Measurements from ENCODE around the gene PHETA1.
"Not testable (repeated sequence)": the region's sequence is repeated elsewhere in the genome, so short reads cannot be mapped to it uniquely, and the experiment has no call there.

The PHETA1 gene

GRCh38 chr12:111405859-111406473 lies 37.1 kb upstream of the PHETA1 start, which contains the start of gene SH2B3:
TSS of gene SH2B3 (plus strand) at chr12:111405923. CDS start at chr12:111418146, 12,223 bp downstream.
- H3K4me3 ChIP-seq (ENCODE audit: low read depth, low read length) = peak within 1 kb of the TSS; percentile 85

GRCh38 chr12:111405149-111405858 lies 36.4 kb upstream of the PHETA1 start:
- peak overlapping the region; percentile 85 for H3K4me3 ChIP-seq (ENCODE audit: low read depth, low read length)

- H3K4me3 ChIP-seq (ENCODE audit: low read depth, low read length) = peak overlapping the region; percentile 45
Observed at GRCh38 chr12:111404362-111405148, 35.7 kb upstream of the PHETA1 start.

GRCh38 chr12:111402490-111402824 lies 33.6 kb upstream of the PHETA1 start:
- not testable (repeated sequence) for H3K4me3 ChIP-seq (ENCODE audit: low read depth, low read length)

GRCh38 chr12:111401167-111401605 lies 32.3 kb upstream of the PHETA1 start:
- no peak overlapping the region for H3K4me3 ChIP-seq (ENCODE audit: low read depth, low read length)

GRCh38 chr12:111399741-111400404 lies 31.0 kb upstream of the PHETA1 start:
- H3K4me3 ChIP-seq (ENCODE audit: low read depth, low read length) = not testable (repeated sequence)

- no peak overlapping the region for H3K4me3 ChIP-seq (ENCODE audit: low read depth, low read length)
Observed at GRCh38 chr12:111398530-111398929, 29.6 kb upstream of the PHETA1 start.

GRCh38 chr12:111396726-111397445 lies 28.0 kb upstream of the PHETA1 start:
- no peak overlapping the region for H3K4me3 ChIP-seq (ENCODE audit: low read depth, low read length)

- H3K4me3 ChIP-seq (ENCODE audit: low read depth, low read length) = not testable (repeated sequence)
Observed at GRCh38 chr12:111396271-111396670, 27.4 kb upstream of the PHETA1 start.

GRCh38 chr12:111395336-111396187 lies 26.7 kb upstream of the PHETA1 start:
- H3K4me3 ChIP-seq (ENCODE audit: low read depth, low read length) = no peak overlapping the region

GRCh38 chr12:111394480-111394879 lies 25.6 kb upstream of the PHETA1 start:
- H3K4me3 ChIP-seq (ENCODE audit: low read depth, low read length) = no peak overlapping the region

- no peak overlapping the region for H3K4me3 ChIP-seq (ENCODE audit: low read depth, low read length)
Observed at GRCh38 chr12:111393700-111394300, 24.9 kb upstream of the PHETA1 start.

- H3K4me3 ChIP-seq (ENCODE audit: low read depth, low read length) = no peak overlapping the region
Observed at GRCh38 chr12:111390910-111391309, 22.0 kb upstream of the PHETA1 start.

GRCh38 chr12:111389635-111390034 lies 20.7 kb upstream of the PHETA1 start:
- no peak overlapping the region for H3K4me3 ChIP-seq (ENCODE audit: low read depth, low read length)

GRCh38 chr12:111387747-111388323 lies 18.9 kb upstream of the PHETA1 start:
- H3K4me3 ChIP-seq (ENCODE audit: low read depth, low read length) = no peak overlapping the region

- H3K4me3 ChIP-seq (ENCODE audit: low read depth, low read length) = no peak overlapping the region
Observed at GRCh38 chr12:111386885-111387284, 18.0 kb upstream of the PHETA1 start.

- no peak overlapping the region for H3K4me3 ChIP-seq (ENCODE audit: low read depth, low read length)
Observed at GRCh38 chr12:111384596-111384995, 15.7 kb upstream of the PHETA1 start.

GRCh38 chr12:111379942-111380554 lies 11.2 kb upstream of the PHETA1 start:
- H3K4me3 ChIP-seq (ENCODE audit: low read depth, low read length) = no peak overlapping the region
